Sigmoid colon (tissue), 7 donors: ENCODE results near the gene KLF16. TPM values are rescaled to one million over a fixed set of nuclear protein-coding genes. Genes with fewer than 3 reads are reported as not detected.

Experiments used
- DNase-seq: peaks from one replicate; pipeline ENCODE4 v3.0.0-alpha.2; 2019
- H3K27ac ChIP-seq, 4 donors: fragments of 200-600 bp; sonication (generic); one replicate each; pipeline ENCODE4 v1.5.1; 2016 to 2019; ENCODE audit warnings: mild to moderate bottlenecking in 1 of 4
- H3K27me3 ChIP-seq, 3 donors: fragments of 200-600 bp; sonication (generic); one replicate each; pipeline ENCODE4 v1.5.1; 2019; ENCODE audit warnings: mild to moderate bottlenecking in 1 of 3
- H3K36me3 ChIP-seq, 4 donors: fragments of 200-600 bp; sonication (generic); one replicate each; pipeline ENCODE4 v1.5.1; 2016 to 2019
- H3K4me1 ChIP-seq, 4 donors: fragments of 200-600 bp; sonication (generic); one replicate each; pipeline ENCODE4 v1.5.1; 2017 to 2019
- H3K4me3 ChIP-seq, 4 donors: fragments of 200-600 bp; sonication (generic); one replicate each; pipeline ENCODE4 v1.5.1; 2017 to 2019; ENCODE audit warnings: mild to moderate bottlenecking in 2 of 4, moderate library complexity in 1 of 4
- H3K9me3 ChIP-seq, 4 donors: fragments of 200-600 bp in 3 of 4; sonication (generic) in 3 of 4; one replicate each; pipeline versions ENCODE4 v1.5.1 to v1.6.1; 2013 to 2019
- EP300 ChIP-seq, 4 donors: sonication (generic); formaldehyde crosslinking; IDR thresholded peaks; one replicate each; pipeline ENCODE4 v1.6.1; 2017; ENCODE audit warnings: antibody characterized with exemption in 4 of 4
- POLR2A ChIP-seq, 2 donors: fragments of 450-650 bp; IDR thresholded peaks; one replicate each; pipeline ENCODE4 v1.6.1; 2016; ENCODE audit warnings: antibody characterized with exemption in 2 of 2, mild to moderate bottlenecking in 2 of 2, moderate library complexity in 2 of 2
- POLR2AphosphoS5 ChIP-seq, 4 donors: sonication (generic); formaldehyde crosslinking; IDR thresholded peaks; one replicate each; pipeline ENCODE4 v1.6.1; 2017; ENCODE audit warnings: antibody characterized with exemption in 4 of 4
- WGBS, 2 donors: extraction: QIAGEN DNeasy Blood & Tissue Kit; methylation state at CpG; one replicate each; pipeline ENCODE4 v1.1.7; 2013; 5-methylcytosine and 5-hydroxymethylcytosine counted together
- intact Hi-C: fragments of 100-400 bp; cut with DNase I; formaldehyde crosslinking; loops from one replicate; pipeline ENCODE4 v1.15.1; 2023
- polyA plus RNA-seq, 3 donors: library from polyadenylated mRNA; stranded (reverse); fragments of 200-250 nt; gene quantifications; one replicate each; pipeline ENCODE4 v1.2.3, GENCODE V29; 2013
- total RNA-seq, 4 donors: library from RNA; depleted of rRNA; stranded (reverse); fragments of >200 nt; gene quantifications; one replicate each; pipeline ENCODE4 v1.1.0, GENCODE V29; 2016
- TF ChIP-seq, protein P1 (sequence below), 4 experiments: fragments of 450-650 bp in 3 of 4; fragments of 200-600 bp in 1 of 4; IDR thresholded peaks; one replicate each; pipeline ENCODE4 v1.5.1; 2016 to 2019; ENCODE audit warnings: antibody characterized with exemption in 4 of 4, mild to moderate bottlenecking in 3 of 4, moderate library complexity in 2 of 4
- donor health status: healthy with polysubstance abuse.
- donor health status: Bipolar disorder and iron deficiency.
- donor health status: healthy.

Gene KLF16
- total and polyA plus RNA-seq, 7 donors = 2.1 to 20.5 (median 8.4) TPM

DNA sequence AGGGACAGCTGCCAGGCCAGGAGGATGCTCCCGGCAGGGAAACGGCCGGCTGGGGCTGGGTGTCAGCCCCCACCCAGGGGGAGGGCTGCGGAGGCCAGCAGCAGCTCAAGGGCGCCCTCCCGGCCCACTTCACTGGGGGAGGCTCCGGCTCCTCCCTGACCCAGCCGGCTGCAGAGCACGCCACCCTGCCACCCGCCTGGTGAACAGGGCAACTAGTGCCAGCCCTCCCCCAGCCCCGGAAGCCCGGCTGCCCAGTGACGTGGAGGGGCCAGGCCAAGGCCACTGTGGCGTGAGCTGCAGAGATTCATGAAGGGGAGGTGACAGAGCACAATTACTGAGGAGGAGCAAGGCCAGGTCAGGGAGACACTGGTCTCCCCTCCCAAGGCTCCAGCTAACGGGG is 29.8 kb downstream of the KLF16 start:
- TF ChIP-seq EP300 (IDR thresholded peaks at IDR 0.05) (no peak), POLR2A (IDR thresholded peaks at IDR 0.05) (no peak), POLR2AphosphoS5 (IDR thresholded peaks at IDR 0.05) (no peak)
- TF ChIP-seq, protein P1, sequence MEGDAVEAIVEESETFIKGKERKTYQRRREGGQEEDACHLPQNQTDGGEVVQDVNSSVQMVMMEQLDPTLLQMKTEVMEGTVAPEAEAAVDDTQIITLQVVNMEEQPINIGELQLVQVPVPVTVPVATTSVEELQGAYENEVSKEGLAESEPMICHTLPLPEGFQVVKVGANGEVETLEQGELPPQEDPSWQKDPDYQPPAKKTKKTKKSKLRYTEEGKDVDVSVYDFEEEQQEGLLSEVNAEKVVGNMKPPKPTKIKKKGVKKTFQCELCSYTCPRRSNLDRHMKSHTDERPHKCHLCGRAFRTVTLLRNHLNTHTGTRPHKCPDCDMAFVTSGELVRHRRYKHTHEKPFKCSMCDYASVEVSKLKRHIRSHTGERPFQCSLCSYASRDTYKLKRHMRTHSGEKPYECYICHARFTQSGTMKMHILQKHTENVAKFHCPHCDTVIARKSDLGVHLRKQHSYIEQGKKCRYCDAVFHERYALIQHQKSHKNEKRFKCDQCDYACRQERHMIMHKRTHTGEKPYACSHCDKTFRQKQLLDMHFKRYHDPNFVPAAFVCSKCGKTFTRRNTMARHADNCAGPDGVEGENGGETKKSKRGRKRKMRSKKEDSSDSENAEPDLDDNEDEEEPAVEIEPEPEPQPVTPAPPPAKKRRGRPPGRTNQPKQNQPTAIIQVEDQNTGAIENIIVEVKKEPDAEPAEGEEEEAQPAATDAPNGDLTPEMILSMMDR (IDR thresholded peaks at IDR 0.05) = no peak
- peaks cover 0 to 5% (median 0%) of the 10 kb centered on the region in 4 donors for H3K36me3 ChIP-seq
- H3K27me3 ChIP-seq = no peaks in the 10 kb centered on the region
- H3K27ac ChIP-seq = no peak overlapping the region
- no peak for DNase-seq
- intact Hi-C loops = no loop called here
- no peaks in the 10 kb centered on the region for H3K9me3 ChIP-seq
- no peak overlapping the region for H3K4me3 ChIP-seq
- WGBS, 2 donors = 81 to 87% methylated on average over 15 of the region's 15 CpGs
- peaks cover 0 to 36% (median 26%) of the 10 kb centered on the region in 4 donors for H3K4me1 ChIP-seq

DNA sequence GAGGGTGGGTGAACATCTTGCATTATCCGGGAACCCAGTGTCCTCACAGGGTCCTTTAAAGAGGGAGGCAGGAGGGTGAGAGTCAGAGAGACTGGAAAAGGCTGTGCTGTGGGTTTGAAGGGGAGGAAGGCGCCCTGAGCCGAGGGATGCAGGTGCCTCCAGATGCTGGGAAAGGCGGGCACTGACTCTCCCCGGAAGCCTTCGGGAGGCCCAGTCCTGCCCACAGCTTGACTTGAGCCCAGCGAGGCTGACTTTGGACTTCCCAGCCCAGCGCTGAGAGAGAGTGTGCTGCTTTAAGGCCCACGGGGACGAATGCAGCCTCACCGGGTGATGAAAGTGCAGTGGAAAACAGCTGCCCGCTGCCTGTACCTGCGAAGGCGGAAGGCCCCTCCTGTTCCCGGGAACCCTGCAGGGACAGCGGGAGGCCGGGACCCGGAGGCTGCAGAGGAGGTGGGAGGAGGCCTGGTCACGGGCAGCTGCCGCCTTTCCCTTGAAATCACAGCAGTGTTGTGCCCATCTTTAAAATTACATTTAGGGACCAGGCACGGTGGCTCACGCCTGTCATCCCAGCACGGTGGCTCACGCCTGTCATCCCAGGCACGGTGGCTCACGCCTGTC is 31.2 kb downstream of the KLF16 start:
- intact Hi-C loops = no loop called here
- no peak for DNase-seq
- no peaks in the 10 kb centered on the region for H3K9me3 ChIP-seq
- WGBS, 2 donors = 87 to 91% methylated on average over 26 of the region's 26 CpGs
- no peak overlapping the region for H3K4me3 ChIP-seq
- no peaks in the 10 kb centered on the region for H3K27me3 ChIP-seq
- peaks cover 6 to 19% (median 9%) of the 10 kb centered on the region in 4 donors for H3K36me3 ChIP-seq
- peaks cover 0 to 28% (median 15%) of the 10 kb centered on the region in 4 donors for H3K4me1 ChIP-seq
- TF ChIP-seq POLR2A (IDR thresholded peaks at IDR 0.05) (no peak), POLR2AphosphoS5 (IDR thresholded peaks at IDR 0.05) (no peak), EP300 (IDR thresholded peaks at IDR 0.05) (no peak)
- TF ChIP-seq, protein P1 (IDR thresholded peaks at IDR 0.05) = no peak
- no peak overlapping the region for H3K27ac ChIP-seq

DNA sequence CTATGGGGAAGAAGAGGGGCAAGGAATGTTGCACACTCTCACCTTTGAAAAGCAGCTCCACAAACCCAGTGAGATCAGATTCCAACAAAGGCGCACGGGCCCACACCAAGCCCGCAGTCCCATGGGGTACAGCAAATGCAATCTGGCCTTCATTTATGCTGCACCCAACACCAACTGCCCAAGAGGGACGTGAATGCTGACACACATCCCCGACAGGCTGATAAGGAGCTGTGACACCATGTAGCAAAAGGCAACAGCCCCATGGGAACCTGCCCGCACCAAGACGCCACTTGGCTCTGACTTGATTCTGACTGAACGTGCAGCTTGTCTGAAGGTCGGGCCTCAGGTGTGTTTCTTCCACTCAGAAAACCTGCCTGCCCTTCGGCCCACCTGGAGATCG is 32.4 kb downstream of the KLF16 start:
- Histone ChIP-seq H3K9me3 (no peaks in the 10 kb centered on the region), H3K36me3 (peaks cover 8 to 27% (median 13%) of the 10 kb centered on the region in 4 donors), H3K4me3 (no peak overlapping the region), H3K4me1 (peaks cover 0 to 33% (median 23%) of the 10 kb centered on the region in 4 donors), H3K27ac (no peak overlapping the region), H3K27me3 (no peaks in the 10 kb centered on the region)
- TF ChIP-seq EP300 (IDR thresholded peaks at IDR 0.05) = no peak
- TF ChIP-seq, protein P1 (IDR thresholded peaks at IDR 0.05) = no peak
- TF ChIP-seq POLR2AphosphoS5 (IDR thresholded peaks at IDR 0.05) = no peak
- TF ChIP-seq POLR2A (IDR thresholded peaks at IDR 0.05) = no peak
- WGBS, 2 donors = 90 to 95% methylated on average over 11 of the region's 11 CpGs
- intact Hi-C loops = no loop called here
- no peak for DNase-seq

DNA sequence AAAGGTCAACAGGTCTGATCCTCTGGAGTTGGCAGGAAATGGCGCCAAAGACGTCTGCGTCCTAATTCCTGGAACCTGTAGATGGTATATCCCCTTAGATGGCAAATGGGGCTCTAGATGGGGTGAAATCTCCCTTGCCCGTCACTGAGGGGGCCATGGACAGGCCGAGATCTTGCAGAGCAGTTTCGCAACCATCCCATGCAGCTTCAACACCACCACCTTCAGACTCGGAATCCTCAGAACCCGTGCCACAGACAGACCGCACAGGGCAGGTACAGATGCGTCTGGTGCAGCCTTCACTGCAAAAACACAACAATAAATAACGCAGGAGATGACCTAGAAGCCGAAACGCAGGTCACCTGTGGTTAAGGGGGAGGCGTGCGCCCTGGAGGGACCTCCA is 32.8 kb downstream of the KLF16 start:
- intact Hi-C loops = no loop called here
- H3K27me3 ChIP-seq = no peaks in the 10 kb centered on the region
- no peak overlapping the region for H3K4me3 ChIP-seq
- H3K27ac ChIP-seq = peak overlapping the region in 1 of 4 donors; percentile 61
- peaks cover 8 to 29% (median 13%) of the 10 kb centered on the region in 4 donors for H3K36me3 ChIP-seq
- H3K9me3 ChIP-seq = no peaks in the 10 kb centered on the region
- 93 to 94% methylated on average over 15 of the region's 15 CpGs for whole genome bisulfite sequencing, 2 donors
- no peak for TF ChIP-seq POLR2AphosphoS5 (IDR thresholded peaks at IDR 0.05)
- H3K4me1 ChIP-seq = peaks cover 0 to 37% (median 26%) of the 10 kb centered on the region in 4 donors
- no peak for DNase-seq

DNA sequence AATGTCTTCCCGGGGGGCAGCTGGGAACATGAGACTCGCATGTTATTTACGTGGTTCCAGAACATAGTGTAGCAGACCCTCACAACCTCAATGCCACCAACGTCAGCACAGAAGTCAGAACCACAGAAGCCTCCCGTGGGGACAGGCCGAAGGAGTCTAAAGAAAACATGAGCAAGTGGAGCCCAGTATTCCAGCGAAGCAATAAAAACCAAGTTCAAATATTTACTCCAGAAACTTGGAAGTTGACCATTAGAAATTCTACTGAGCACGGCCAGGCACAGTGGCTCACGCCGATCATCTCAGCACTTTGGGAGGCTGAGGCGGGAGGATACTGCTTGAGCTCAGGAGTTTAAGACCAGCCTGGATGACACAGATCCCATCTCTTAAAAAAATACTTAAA is 33.4 kb downstream of the KLF16 start:
- Histone ChIP-seq H3K36me3 (peaks cover 8 to 33% (median 13%) of the 10 kb centered on the region in 4 donors), H3K4me3 (no peak overlapping the region), H3K27me3 (no peaks in the 10 kb centered on the region), H3K9me3 (no peaks in the 10 kb centered on the region), H3K4me1 (peaks cover 0 to 37% (median 25%) of the 10 kb centered on the region in 4 donors), H3K27ac (peak overlapping the region in 3 of 4 donors; percentile 19 to 61 (median 33))
- intact Hi-C loops = no loop called here
- WGBS, 2 donors = 37 to 78% methylated on average over 11 of the region's 11 CpGs
- DNase-seq = no peak
- TF ChIP-seq POLR2A (IDR thresholded peaks at IDR 0.05) = no peak
- TF ChIP-seq POLR2AphosphoS5 (IDR thresholded peaks at IDR 0.05) = no peak
- TF ChIP-seq EP300 (IDR thresholded peaks at IDR 0.05) = no peak
- TF ChIP-seq, protein P1 (IDR thresholded peaks at IDR 0.05) = no peak
